GM18519 (cell line): ENCODE results near the gene BCAR3.
"Not testable (repeated sequence)": the region's sequence is repeated elsewhere in the genome, so short reads cannot be mapped to it uniquely, and the experiment has no call there.

ENCODE experiments used
- ATAC-seq: cut with Tn5 transposase; IDR thresholded peaks from one replicate; pipeline ENCODE4 v1.9.1; 2021; ENCODE audit warnings: mild to moderate bottlenecking, moderate library complexity; ENCODE audit not compliant: unreplicated experiment, low FRiP score

The BCAR3 gene

GRCh38 chr1:93602101-93602500 lies 79.5 kb downstream of the BCAR3 start:
- ATAC-seq = no peak

- no peak for ATAC-seq
Measured at GRCh38 chr1:93601686-93602085, 80.0 kb downstream of the BCAR3 start.

- no peak for ATAC-seq
Measured at GRCh38 chr1:93600663-93601062, 81.0 kb downstream of the BCAR3 start.

DNA sequence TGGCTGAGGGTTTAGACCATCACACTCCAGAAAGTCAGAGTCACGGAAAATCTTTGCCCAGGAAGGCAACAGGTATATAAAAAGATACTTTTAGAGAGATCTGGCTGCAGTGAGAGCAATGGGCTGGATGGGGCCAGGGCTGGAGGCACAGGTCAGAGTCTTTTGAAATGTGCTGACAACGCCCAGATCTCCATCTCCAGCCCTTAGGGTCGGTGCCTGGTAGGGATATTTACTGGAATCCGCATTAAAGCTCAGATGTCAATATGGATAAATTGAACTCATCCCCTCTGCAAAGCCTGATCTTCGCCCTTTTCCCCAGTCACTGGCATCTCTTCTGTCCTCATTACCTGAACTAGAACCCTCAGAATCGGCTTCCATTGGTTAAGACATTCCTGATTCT lies 82.2 kb downstream of the BCAR3 start:
- no peak for ATAC-seq

GRCh38 chr1:93598861-93599439 lies 82.7 kb downstream of the BCAR3 start:
- ATAC-seq = no peak

GRCh38 chr1:93598396-93598795 lies 83.2 kb downstream of the BCAR3 start:
- no peak for ATAC-seq

DNA sequence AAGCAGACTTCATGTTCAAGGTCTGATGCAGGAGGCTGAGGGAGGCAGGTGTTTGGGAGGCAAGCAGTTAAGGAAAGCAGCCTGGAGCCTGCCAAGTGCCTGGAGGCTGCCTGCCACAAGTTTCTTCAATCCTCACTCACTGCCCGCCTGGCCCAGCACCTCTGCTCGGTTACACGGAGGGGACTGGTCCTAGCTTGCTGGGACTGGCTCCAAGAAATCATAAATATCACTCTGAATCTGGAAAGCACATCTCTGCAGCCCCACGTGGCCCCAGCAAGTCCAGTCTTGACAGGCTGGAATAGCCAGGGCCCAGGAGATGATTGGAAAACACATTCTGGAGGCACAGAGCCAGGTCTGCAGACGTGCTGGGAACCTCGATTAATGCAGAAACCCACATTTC lies 83.9 kb downstream of the BCAR3 start:
- ATAC-seq = no peak

GRCh38 chr1:93596329-93597089 lies 85.1 kb downstream of the BCAR3 start:
- ATAC-seq = no peak

DNA sequence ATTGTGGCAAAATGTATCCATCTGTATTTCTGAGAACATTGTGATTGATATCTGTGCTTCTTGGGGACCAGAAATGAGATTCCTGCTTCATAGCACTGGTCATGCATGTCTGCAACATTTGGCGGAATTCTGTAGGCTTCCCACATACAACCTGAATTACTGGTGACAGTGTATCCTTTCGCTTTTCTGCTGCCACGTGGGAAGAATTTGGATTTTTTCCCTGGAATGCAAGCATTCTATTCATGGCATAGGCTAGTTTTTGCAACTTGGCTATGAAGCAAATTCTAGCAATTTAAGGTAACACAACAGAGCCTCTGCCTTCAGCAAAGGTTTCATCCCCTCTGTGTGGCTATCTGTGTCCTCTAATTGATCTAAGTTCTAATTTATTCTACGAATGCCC lies 85.9 kb downstream of the BCAR3 start:
- ATAC-seq = no peak

DNA sequence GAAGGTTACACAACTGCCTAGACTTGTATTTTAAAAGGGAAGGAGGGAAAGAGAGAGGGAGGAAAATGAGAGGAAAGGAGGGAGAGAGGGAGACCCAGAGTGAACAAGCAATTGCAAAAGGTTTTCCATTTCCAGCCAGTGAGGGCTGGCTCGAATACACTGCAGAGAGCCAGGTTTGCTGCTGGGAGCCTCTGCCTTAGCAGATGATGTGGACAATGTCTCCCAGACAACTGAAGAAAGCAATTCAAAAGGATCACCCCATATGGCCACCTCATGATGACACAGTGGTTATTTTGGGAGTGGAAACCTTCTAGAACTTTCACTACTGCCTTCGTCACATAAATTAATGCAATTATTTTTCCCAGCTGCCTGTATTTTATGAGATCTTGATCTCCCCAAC lies 86.4 kb downstream of the BCAR3 start:
- ATAC-seq = no peak

GRCh38 chr1:93594603-93594880 lies 87.1 kb downstream of the BCAR3 start:
- ATAC-seq = no peak

DNA sequence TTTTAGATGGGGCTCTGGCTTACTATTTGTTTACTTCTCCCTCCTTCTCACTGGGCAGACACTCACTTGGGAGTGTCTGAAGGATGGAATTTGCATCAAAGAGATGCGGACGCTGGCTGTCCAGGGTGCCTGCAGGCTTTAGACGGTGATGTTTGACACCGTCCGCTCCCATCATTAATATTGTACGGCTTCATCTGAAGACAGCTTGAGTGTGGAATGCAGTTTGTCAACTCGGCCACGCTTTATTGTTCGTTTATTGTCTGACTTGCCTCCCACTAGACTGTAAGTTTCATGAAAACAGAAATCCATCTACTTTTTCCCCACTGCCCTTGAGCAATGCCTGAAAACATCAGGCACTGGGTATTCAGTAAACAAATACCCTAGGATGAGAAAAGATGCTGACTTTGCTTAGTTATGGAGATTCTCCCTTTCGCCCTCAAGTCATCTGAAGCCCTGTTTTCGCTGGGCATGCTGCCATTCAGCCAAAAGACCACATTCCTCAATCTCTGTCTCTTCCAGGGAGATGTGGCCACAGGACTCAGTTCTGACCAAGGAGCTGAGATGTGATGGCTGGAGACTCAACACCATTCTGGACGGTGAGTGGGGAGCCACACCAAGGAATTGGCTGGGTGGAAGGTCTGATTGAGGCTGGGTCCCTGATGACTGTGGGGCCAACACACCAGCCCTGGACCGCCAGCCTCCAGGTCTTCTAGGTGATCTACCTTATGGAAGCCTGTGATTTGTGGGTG lies 87.6 kb downstream of the BCAR3 start:
- no peak for ATAC-seq

- ATAC-seq = no peak
Measured at GRCh38 chr1:93592551-93592949, 89.1 kb downstream of the BCAR3 start.

DNA sequence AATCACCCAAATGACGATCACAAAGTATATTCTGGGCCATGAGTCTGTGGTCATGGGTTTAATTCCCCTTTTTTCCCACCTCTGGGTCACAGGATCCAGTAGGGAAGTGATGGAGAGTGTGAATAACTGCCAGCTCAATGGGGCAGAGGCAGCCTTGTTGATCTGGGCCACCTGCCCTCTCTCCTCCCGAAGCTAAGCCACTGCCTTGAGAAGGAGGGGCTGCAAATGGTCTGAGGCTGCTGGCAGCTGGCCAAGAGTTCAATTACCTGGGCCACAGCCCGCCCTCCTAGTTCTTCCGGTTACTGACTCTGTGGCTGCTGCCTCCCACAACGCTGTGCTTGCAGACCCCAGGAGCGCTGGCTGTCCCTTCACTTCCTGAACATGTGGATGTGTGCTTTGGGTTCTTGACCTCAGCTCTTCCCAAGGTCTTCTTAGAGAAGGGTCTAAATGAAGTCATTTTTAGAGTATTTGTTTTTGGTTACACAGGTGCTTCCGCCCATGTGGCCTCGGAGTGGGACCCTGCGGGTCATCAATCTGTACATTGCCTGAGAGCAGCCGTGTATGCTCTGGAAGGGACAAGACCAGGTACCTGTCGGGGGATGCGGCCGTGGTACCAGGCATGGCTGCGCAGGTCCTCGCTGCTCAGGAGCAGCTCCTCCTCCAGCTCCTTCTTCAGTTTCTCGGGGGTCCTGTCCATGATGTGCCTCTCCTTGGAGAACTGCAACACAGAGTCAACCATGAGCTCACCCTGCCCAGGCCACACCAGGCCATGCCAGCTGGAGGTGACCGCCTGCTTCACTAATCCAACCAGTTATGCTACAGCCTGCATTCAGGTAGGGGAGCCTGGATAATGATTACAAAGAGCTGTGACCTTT lies 89.7 kb downstream of the BCAR3 start:
- no peak for ATAC-seq

GRCh38 chr1:93591291-93591675 lies 90.4 kb downstream of the BCAR3 start:
- not testable (repeated sequence) for ATAC-seq

DNA sequence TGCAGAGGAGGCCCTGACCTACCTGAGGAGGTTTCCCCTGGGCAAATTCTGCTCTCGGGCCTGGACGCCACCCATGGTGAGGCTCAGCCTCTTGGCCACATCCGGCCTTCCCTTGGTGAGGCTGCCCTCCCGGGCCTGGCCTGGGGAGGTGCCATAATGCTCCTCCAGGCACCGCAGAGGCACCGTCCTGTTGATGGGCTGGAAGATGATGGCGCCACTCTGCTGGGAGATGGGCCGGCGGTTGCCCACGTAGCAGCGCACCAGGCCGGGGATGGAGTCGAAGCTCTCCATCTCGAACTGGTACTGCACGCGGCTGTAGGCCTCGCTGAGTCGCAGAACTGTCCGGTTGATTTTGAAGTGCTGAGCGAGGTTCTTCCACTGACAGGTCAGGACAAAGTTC lies 92.7 kb downstream of the BCAR3 start:
- ATAC-seq = no peak

DNA sequence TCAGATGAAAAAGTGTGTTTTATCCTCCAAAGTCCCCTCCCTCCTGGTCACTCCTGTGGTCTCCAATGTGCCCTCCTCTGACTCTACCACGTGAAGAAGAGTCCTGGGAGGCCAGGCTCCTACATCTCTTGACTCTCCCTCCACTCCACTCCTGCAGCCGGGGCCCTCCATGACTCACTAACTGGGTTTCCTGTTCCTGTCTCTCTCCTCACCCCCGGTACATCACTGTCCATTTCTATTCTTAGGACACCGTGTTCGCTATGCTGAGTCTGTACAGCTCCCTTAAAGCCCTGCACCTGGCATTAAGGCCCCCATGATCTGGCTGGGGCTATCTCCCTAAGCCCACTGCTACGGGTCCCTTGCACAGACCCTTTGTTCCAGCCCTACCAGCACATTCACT lies 93.4 kb downstream of the BCAR3 start:
- ATAC-seq = no peak

DNA sequence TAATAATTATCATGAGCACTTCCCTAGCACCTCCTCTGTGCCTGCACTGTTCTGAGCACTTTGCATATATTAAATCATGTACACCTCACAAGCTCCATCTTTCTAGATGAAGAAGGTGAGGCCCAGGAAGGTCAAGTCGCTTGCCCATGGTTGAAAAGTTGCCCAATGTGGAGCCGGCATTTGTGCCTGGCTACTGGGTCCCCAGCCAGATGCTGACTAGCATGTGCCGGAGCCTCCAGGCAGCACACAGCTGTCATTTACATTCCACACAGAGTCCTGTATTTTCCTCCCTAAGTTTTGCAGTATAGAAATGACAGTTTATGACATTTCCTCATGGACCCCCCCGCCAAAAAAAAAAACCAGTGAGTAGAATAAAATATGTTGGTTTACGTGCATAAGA lies 94.3 kb downstream of the BCAR3 start:
- ATAC-seq = no peak

- no peak for ATAC-seq
Measured at GRCh38 chr1:93585059-93585966, 96.3 kb downstream of the BCAR3 start.
